Rectal smooth muscle tissue (tissue), 1 donor: ENCODE measurements around the gene DUSP3.

Experiments
- H3K27ac ChIP-seq: one replicate; pipeline ENCODE4 v1.7.0; 2013; ENCODE audit warnings: low read depth, low read length, inconsistent platforms
- H3K27me3 ChIP-seq: one replicate; pipeline ENCODE4 v1.7.0; 2013; ENCODE audit warnings: low read length; ENCODE audit not compliant: control insufficient read depth, insufficient read depth
- H3K36me3 ChIP-seq: one replicate; pipeline ENCODE4 v1.7.0; 2013; ENCODE audit warnings: low read length; ENCODE audit not compliant: control insufficient read depth, insufficient read depth
- H3K4me1 ChIP-seq: one replicate; pipeline ENCODE4 v1.7.0; 2013; ENCODE audit warnings: low read length; ENCODE audit not compliant: control insufficient read depth, insufficient read depth
- H3K4me3 ChIP-seq: one replicate; pipeline ENCODE4 v1.7.0; 2013; ENCODE audit warnings: low read length
- H3K9ac ChIP-seq: one replicate; pipeline ENCODE4 v1.7.0; 2013; ENCODE audit warnings: low read length

DUSP3 gene

DNA sequence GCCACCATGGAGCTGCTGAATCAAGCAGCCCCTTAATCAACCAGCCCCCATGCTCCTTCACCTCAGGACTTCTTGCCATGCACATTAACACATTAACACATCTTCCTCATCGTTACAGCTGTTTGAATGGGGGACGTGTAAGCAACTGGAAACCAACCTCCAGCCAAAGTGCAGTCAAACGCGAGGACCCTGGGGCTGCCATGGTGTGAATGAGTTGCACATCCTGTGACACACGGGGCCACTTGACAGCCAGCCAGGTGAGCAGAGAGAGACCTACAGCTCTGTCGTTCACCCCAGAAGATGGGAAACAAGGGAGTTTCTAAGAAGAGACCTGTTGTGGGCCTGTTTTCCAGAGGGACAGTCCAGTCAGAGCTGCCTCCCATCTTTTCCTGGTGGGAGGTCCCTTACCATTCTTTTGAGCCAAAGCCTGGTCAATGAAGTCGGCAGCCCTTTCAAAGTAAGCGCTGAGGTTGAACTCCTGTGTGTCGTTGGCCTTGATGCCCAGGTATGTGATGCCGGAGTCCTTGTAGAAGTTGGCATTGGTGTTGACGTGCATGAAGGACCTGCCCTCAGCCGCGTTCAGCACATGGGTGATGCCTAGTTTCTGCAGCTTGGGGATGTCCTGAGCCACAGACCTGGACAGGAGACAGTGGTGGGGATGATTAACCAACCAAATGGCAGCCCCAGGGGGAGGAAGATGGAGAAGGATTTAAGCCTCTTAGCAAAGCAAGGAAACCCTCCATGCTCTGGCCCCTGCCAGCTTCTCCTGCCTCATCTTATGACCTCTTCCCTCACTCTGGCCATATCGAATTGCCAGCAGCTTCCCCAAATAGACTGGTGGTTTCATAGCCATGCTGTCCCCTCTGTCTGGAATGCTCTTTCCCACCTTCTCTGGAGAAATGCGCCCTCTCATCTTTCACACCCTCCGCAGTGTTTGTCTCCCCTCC lies 4.2 kb downstream of the DUSP3 start:
- Histone ChIP-seq H3K4me1 (peaks cover 8% of the 10 kb centered on the region), H3K4me3 (no peak overlapping the region), H3K9ac (no peak overlapping the region), H3K36me3 (peaks cover 18% of the 10 kb centered on the region), H3K27me3 (no peaks in the 10 kb centered on the region), H3K27ac (no peak overlapping the region)

DNA sequence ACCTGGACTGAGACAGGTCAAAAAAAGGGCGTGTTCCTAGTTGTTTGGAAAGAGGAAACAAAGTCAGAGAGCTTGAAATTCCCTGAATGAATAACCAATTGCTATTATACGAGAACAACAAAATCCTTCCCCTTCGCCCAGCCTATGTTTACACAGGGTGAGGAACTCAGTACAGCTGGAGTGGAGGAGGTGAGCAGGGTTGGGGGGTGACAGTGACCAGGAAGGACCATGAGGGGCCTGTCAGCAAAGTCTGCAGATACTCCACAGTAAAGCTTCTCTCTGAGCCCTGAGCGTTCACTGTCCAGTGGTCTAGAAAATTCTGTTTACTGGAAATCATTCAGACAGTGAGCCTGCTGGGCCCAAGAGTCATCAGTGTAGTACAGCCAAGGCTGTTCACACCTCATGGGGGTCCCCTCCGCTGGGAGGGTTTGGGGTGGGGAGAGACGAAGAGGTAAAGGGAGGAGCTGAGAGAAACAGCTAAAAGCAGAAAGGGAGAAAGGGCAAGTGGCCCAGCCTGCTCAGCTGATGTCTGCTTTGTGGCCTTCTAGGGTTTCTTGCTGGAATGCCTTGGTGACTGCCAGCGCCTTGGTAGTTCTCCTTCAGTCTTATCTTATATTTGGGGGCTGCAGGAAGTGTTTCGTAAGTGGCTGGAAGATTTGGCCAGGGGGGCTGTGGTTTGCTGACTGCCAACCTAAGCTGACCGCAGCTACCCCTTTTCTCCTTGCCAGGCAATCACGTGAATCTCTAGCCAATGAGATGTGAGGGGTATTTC lies 5.7 kb downstream of the DUSP3 start:
- H3K27ac ChIP-seq, result no peak overlapping the region
- H3K36me3 ChIP-seq, result peaks cover 22% of the 10 kb centered on the region
- no peaks in the 10 kb centered on the region for H3K27me3 ChIP-seq
- peaks cover 8% of the 10 kb centered on the region for H3K4me1 ChIP-seq
- H3K4me3 ChIP-seq, result no peak overlapping the region
- H3K9ac ChIP-seq, result no peak overlapping the region

DNA sequence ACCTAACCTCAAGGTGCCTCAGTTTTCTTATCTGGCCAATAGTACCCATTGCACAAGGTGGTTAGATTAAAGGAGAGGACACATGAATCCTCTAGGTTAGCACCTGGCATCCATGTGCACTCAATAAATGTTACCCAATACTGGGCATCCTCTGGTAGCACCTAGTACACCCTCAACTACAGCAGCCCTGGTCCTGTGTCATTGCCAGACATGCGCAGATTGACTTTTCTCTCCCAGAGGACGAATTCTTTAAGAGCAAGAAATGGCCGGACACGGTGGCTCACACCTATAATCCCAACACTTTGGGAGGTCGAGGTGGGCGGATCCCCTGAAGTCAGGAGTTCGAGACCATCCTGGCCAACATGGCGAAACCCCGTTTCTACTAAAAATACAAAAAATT lies 7.3 kb downstream of the DUSP3 start:
- Histone ChIP-seq H3K9ac (no peak overlapping the region), H3K27me3 (no peaks in the 10 kb centered on the region), H3K27ac (no peak overlapping the region), H3K36me3 (peaks cover 20% of the 10 kb centered on the region), H3K4me1 (peaks cover 3% of the 10 kb centered on the region), H3K4me3 (no peak overlapping the region)

DNA sequence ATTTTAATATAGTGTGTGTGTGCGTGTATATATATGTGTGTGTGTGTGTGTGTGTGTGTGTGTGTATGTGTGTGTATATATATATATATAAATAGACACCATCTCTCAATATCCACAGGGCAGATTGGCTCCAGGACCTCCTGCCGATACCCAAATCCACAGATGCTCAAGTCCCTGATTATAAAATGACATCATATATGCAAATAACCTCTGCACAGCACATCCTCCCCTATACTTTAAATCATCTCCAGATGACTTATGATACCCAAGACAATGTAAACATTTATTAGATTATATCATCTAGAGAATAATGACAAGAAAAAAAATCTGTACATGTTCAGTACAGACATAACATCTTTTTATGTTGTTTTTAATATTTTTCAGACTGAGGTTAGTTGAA lies 7.8 kb downstream of the DUSP3 start:
- Histone ChIP-seq H3K9ac (no peak overlapping the region), H3K36me3 (peaks cover 19% of the 10 kb centered on the region), H3K27ac (no peak overlapping the region), H3K4me3 (no peak overlapping the region), H3K4me1 (no peaks in the 10 kb centered on the region), H3K27me3 (no peaks in the 10 kb centered on the region)

DNA sequence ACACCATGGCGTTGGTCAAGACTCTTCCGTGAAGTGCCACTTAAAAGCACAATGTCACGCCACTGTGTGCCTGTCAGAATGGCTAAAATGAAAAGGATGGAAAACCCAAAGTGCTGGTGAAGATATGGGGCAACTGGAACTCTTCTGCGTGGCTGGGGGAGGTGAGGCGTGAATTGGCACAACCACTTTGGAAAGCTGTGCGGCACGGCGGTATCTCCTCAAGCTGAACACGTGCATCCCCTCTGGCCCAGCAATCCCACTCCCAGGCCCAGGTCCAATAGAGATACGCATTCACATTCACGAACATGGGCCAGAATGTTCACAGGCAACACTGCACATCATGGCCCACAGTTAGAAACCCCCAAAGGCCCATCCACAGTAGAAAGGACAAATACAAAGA lies 8.9 kb downstream of the DUSP3 start:
- H3K27ac ChIP-seq, result no peak overlapping the region
- H3K9ac ChIP-seq, result no peak overlapping the region
- H3K4me1 ChIP-seq, result no peaks in the 10 kb centered on the region
- no peaks in the 10 kb centered on the region for H3K27me3 ChIP-seq
- peaks cover 19% of the 10 kb centered on the region for H3K36me3 ChIP-seq
- H3K4me3 ChIP-seq, result no peak overlapping the region

DNA sequence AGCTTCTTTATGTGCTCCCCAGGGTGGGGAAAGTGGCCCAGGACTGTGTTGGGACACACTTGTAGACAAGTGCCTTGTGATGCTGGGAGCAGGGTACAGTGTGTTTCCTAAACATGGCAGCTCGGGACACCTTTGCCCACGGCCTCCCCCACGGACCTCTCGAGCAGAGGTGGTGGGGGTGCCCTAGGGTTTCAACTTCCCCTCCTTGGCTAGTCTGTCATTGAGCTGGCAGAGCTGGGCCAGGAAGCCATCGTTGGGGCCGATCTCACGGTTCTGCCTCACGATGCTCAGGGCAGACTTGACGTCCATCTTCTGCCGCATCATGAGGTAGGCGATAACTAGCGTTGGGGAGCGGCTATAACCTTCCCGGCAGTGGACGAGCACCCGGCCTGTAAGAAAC lies 9.4 kb downstream of the DUSP3 start:
- no peak overlapping the region for H3K4me3 ChIP-seq
- no peaks in the 10 kb centered on the region for H3K27me3 ChIP-seq
- H3K4me1 ChIP-seq, result no peaks in the 10 kb centered on the region
- no peak overlapping the region for H3K9ac ChIP-seq
- no peak overlapping the region for H3K27ac ChIP-seq
- peaks cover 19% of the 10 kb centered on the region for H3K36me3 ChIP-seq

DNA sequence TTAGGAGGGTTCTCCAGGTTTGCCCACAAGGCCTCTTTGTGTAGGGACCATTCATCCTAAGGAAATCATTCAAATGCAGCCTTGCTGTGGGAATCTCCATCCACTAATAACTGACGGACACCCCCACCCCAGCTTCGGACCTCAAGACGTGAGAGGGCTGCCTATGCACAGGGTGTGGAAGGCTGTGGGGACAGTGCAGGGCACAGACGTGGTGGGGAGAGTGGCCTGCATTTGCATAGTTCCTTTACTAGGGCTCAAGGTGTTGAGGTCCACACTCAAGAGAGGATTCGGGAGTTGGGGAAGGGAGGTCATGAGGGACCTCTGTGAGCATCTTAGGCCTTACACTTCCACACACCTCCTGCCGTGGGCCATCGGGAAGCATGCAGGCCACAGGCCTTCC lies 9.8 kb downstream of the DUSP3 start:
- Histone ChIP-seq H3K27me3 (no peaks in the 10 kb centered on the region), H3K36me3 (peaks cover 14% of the 10 kb centered on the region), H3K9ac (no peak overlapping the region), H3K27ac (no peak overlapping the region), H3K4me3 (no peak overlapping the region), H3K4me1 (no peaks in the 10 kb centered on the region)

DNA sequence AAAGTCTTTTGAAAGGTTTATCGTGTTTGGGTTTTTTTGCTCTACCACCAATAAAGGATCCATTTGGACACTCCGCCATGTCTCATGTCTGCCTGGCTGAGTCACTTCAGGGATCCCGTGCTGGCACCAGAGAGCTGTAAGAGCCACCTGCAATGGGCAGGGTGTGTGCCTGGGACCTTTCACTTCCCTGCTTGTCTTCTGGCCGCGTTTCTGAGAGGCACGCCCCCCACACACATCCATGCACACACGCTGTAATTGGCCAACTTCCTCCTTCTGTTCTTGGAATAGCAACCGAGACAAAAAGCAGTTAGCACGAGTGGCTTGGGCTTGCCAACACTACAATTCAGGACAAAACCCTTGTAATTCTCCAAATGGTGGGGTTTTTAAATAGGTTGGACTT lies 10.4 kb downstream of the DUSP3 start:
- Histone ChIP-seq H3K9ac (no peak overlapping the region), H3K36me3 (peaks cover 14% of the 10 kb centered on the region), H3K4me3 (no peak overlapping the region), H3K27me3 (no peaks in the 10 kb centered on the region), H3K27ac (no peak overlapping the region), H3K4me1 (no peaks in the 10 kb centered on the region)

DNA sequence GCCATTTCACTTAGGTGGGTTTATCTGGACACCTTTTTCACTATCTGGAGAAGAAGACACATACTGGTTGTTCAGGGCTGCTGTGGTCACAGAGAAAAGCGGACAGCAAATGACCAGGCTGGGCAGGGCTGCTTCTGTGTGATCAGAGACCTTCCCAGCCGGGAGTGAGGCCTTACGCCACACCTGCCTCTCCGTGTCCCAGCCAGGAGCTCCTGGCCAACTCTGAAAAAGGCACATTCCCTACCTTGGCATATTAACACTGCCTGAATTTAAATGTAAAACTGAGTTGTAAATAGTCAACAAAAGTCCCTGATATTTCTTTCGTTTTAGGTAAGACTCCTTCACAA lies 11.1 kb downstream of the DUSP3 start:
- Histone ChIP-seq H3K9ac (no peak overlapping the region), H3K36me3 (peaks cover 9% of the 10 kb centered on the region), H3K4me3 (no peak overlapping the region), H3K4me1 (no peaks in the 10 kb centered on the region), H3K27ac (no peak overlapping the region), H3K27me3 (no peaks in the 10 kb centered on the region)

DNA sequence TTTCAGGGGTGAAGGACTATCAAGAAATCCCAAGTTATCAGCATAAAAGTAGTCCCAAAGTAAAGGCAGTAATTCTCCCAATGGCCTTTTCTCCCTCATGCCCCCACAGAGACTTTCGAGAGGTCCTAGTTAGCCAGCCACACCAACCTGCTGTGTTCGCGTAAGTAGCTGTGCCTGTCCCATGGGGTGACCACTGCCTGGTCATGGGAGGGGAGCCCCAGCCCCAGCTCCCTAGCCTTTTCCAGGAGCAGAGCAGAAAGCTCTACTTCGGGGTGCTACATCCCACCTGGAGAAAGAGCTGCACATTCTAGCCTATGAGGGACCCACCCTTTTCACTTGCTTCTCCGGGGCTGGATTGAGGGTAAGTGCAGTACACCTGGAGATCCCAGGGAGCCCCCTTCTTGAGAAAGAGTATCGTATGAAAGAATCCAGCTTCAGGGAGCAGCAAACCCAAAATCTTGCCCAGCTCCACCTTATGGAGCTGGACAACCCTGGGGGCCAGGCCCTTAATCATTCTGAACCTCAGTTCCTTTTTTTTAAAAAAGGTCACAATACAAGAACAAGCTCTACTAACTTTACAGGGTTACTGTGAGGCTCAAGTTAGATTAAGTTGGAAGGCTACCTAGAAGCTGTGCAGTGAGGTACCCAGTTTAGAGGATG lies 11.6 kb downstream of the DUSP3 start:
- H3K4me1 ChIP-seq, result no peaks in the 10 kb centered on the region
- H3K9ac ChIP-seq, result no peak overlapping the region
- H3K4me3 ChIP-seq, result no peak overlapping the region
- peaks cover 7% of the 10 kb centered on the region for H3K36me3 ChIP-seq
- no peak overlapping the region for H3K27ac ChIP-seq
- H3K27me3 ChIP-seq, result no peaks in the 10 kb centered on the region

DNA sequence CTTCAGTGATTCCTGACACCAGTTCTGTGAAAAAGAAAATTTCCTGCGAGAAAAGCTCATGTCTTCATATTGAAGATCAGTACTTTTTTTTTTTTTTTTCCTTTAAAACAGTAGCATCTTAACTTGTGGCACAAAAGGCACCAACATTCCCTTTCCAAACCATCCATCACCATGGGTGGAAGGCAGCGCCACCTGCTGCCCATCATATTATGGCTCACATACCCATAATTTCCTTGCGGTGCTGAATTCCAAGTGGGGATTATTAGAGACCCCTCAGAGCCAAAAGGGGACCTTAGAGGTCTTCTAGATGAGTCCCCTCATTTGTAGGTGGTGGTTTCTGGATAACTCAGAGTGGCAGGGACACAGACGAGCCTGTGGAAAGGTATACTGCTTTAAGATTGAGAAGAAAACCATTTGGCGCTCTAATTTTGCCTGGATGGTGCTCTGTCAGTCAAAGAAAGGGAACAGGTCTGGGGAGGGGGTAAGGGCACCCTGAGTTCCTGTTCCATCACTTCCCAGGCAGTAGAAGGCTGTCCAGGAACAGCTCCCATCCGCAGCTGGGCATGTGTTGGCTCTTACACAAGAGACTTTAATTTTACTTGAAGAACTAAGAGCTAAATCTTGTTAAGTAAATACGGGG lies 12.2 kb downstream of the DUSP3 start:
- Histone ChIP-seq H3K27ac (no peak overlapping the region), H3K27me3 (no peaks in the 10 kb centered on the region), H3K4me1 (no peaks in the 10 kb centered on the region), H3K9ac (no peak overlapping the region), H3K36me3 (peaks cover 7% of the 10 kb centered on the region), H3K4me3 (no peak overlapping the region)

DNA sequence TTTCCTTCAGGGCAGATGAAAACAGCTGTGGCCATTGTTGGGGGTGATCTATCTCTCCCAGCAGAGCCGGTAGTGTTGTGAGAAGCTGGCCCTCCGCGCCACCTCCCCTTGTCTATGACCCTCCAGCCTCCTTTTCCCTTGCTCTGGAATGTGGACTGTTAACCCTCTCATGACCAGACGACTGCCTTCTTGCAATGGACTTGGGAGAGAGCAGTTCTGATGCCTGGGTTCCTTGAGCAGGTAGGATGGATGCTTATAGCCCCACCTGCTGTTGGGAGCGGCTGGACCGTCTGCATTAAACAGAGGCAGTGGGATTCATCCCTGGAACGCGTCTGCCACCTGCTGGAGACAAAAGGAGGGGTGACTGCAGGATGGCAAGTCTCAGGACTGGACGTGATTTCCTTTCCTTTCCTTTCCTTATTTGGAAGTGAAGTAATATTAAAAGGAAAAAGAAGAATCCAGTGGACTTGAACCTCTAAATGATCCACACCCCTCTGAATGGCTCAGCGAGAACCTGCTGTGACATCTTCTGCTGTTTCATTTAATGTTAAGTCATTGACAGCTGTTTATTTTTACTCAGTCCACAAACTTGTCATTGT lies 18.4 kb downstream of the DUSP3 start:
- Histone ChIP-seq H3K27ac (no peak overlapping the region), H3K36me3 (no peaks in the 10 kb centered on the region), H3K9ac (no peak overlapping the region), H3K27me3 (peaks cover 14% of the 10 kb centered on the region), H3K4me1 (peaks cover 4% of the 10 kb centered on the region), H3K4me3 (no peak overlapping the region)
